Upper lobe of left lung (tissue), 6 donors: Measurements from ENCODE around the gene SP3. TPM values are rescaled to one million over a fixed set of nuclear protein-coding genes. Genes with fewer than 3 reads are reported as not detected.

ENCODE experiments used
- ATAC-seq, 2 donors: fragments of 200-7000 bp; cut with Tn5 transposase; one replicate each; pipeline ENCODE4 v1.9.1; 2022; ENCODE audit warnings: mild to moderate bottlenecking in 2 of 2, moderate library complexity in 2 of 2; ENCODE audit not compliant: low FRiP score in 2 of 2
- DNase-seq, 2 donors: peaks; one replicate each; pipeline ENCODE4 v3.0.0-alpha.2; 2019 to 2020
- H3K27ac ChIP-seq, 4 donors: fragments of 200-600 bp; sonication (generic); one replicate each; pipeline ENCODE4 v1.5.1; 2016 to 2019
- H3K27me3 ChIP-seq, 4 donors: fragments of 200-600 bp; sonication (generic); one replicate each; pipeline ENCODE4 v1.5.1; 2017 to 2019
- H3K36me3 ChIP-seq, 4 donors: fragments of 200-600 bp; sonication (generic); one replicate each; pipeline ENCODE4 v1.5.1; 2016 to 2019
- H3K4me1 ChIP-seq, 4 donors: fragments of 200-600 bp; sonication (generic); one replicate each; pipeline ENCODE4 v1.5.1; 2018 to 2019
- H3K4me3 ChIP-seq, 4 donors: fragments of 200-600 bp; sonication (generic); one replicate each; pipeline ENCODE4 v1.5.1; 2017 to 2019; ENCODE audit warnings: mild to moderate bottlenecking in 2 of 4, moderate library complexity in 1 of 4
- H3K9me3 ChIP-seq, 4 donors: fragments of 200-600 bp; sonication (generic); one replicate each; pipeline ENCODE4 v1.5.1; 2018 to 2019
- CTCF ChIP-seq, 6 experiments: fragments of 450-650 bp in 4 of 6; fragments of 200-600 bp in 2 of 6; sonication (generic) in 2 of 6; IDR thresholded peaks; one replicate each; pipeline ENCODE4 v1.5.1; 2016 to 2019; ENCODE audit warnings: antibody characterized with exemption in 6 of 6
- EP300 ChIP-seq, 4 donors: sonication (generic); formaldehyde crosslinking; IDR thresholded peaks; one replicate each; pipeline ENCODE4 v1.5.1; 2017; ENCODE audit warnings: antibody characterized with exemption in 4 of 4, control low read depth in 2 of 4
- POLR2A ChIP-seq, 4 donors: fragments of 450-650 bp; IDR thresholded peaks; one replicate each; pipeline ENCODE4 v1.5.1; 2016 to 2017; ENCODE audit warnings: antibody characterized with exemption in 4 of 4, mild to moderate bottlenecking in 2 of 4
- POLR2AphosphoS5 ChIP-seq, 2 donors: sonication (generic); formaldehyde crosslinking; IDR thresholded peaks; one replicate each; pipeline ENCODE4 v1.5.1; 2017; ENCODE audit warnings: antibody characterized with exemption in 2 of 2
- WGBS, 2 donors: methylation state at CpG; one replicate each; pipeline ENCODE4 v1.1.5; 2017 to 2018; 5-methylcytosine and 5-hydroxymethylcytosine counted together
- total RNA-seq, 6 donors: library from RNA; depleted of rRNA in 4 of 6; stranded (reverse); fragments of >200 nt in 4 of 6; gene quantifications; one replicate each; pipeline versions ENCODE4 v1.1.0 to v1.2.1, GENCODE V29; 2016 to 2021
- donor health status: DM: no; HTN: no; CAD: no; lungs with moderate emphysema.
- donor health status: DM: no; HTN: yes; CAD: no; lungs with severe emphysema.

The SP3 gene
- total RNA-seq, 6 donors from 2014 or later, result 37.0 to 139 (median 77.0) TPM

GRCh38 chr2:174002679-174003078 lies 37.5 kb upstream of the SP3 start:
- ATAC-seq, result no peak
- 95 to 99% methylated on average over 5 of the region's 5 CpGs for WGBS, 2 donors
- Histone ChIP-seq H3K4me3 (no peak overlapping the region), H3K9me3 (no peaks in the 10 kb centered on the region), H3K36me3 (no peaks in the 10 kb centered on the region), H3K4me1 (peaks cover 9 to 16% (median 16%) of the 10 kb centered on the region in 4 donors), H3K27ac (no peak overlapping the region), H3K27me3 (no peaks in the 10 kb centered on the region)
- TF ChIP-seq CTCF (IDR thresholded peaks at IDR 0.05), result no peak
- TF ChIP-seq POLR2A (IDR thresholded peaks at IDR 0.05), result no peak
- no peak for TF ChIP-seq EP300 (IDR thresholded peaks at IDR 0.05)
- no peak for TF ChIP-seq POLR2AphosphoS5 (IDR thresholded peaks at IDR 0.05)
- DNase-seq, result no peak

GRCh38 chr2:174001107-174001506 lies 35.9 kb upstream of the SP3 start:
- no peaks in the 10 kb centered on the region for H3K9me3 ChIP-seq
- no peaks in the 10 kb centered on the region for H3K36me3 ChIP-seq
- H3K27me3 ChIP-seq, result no peaks in the 10 kb centered on the region
- 34 to 42% methylated on average over 2 of the region's 2 CpGs for WGBS, 2 donors
- no peak for DNase-seq
- no peak overlapping the region for H3K27ac ChIP-seq
- TF ChIP-seq POLR2A (IDR thresholded peaks at IDR 0.05) (no peak), CTCF (IDR thresholded peaks at IDR 0.05) (no peak)
- no peak overlapping the region for H3K4me3 ChIP-seq
- no peak for ATAC-seq
- H3K4me1 ChIP-seq, result peaks cover 16 to 24% (median 18%) of the 10 kb centered on the region in 4 donors

GRCh38 chr2:173999724-174000123 lies 34.6 kb upstream of the SP3 start:
- Histone ChIP-seq H3K36me3 (no peaks in the 10 kb centered on the region), H3K27me3 (no peaks in the 10 kb centered on the region), H3K9me3 (no peaks in the 10 kb centered on the region), H3K4me1 (peaks cover 16 to 24% (median 18%) of the 10 kb centered on the region in 4 donors), H3K4me3 (no peak overlapping the region), H3K27ac (no peak overlapping the region)
- no peak for DNase-seq
- 76 to 83% methylated on average over 2 of the region's 2 CpGs for WGBS, 2 donors
- no peak for ATAC-seq
- TF ChIP-seq CTCF (IDR thresholded peaks at IDR 0.05) (no peak), POLR2AphosphoS5 (IDR thresholded peaks at IDR 0.05) (no peak), EP300 (IDR thresholded peaks at IDR 0.05) (no peak), POLR2A (IDR thresholded peaks at IDR 0.05) (no peak)

GRCh38 chr2:173999272-173999671 lies 34.1 kb upstream of the SP3 start:
- TF ChIP-seq CTCF (IDR thresholded peaks at IDR 0.05) (no peak), POLR2AphosphoS5 (IDR thresholded peaks at IDR 0.05) (no peak), POLR2A (IDR thresholded peaks at IDR 0.05) (no peak), EP300 (IDR thresholded peaks at IDR 0.05) (no peak)
- Histone ChIP-seq H3K4me3 (no peak overlapping the region), H3K4me1 (peaks cover 16 to 24% (median 18%) of the 10 kb centered on the region in 4 donors), H3K9me3 (no peaks in the 10 kb centered on the region), H3K27ac (no peak overlapping the region), H3K36me3 (no peaks in the 10 kb centered on the region), H3K27me3 (no peaks in the 10 kb centered on the region)
- no peak for DNase-seq
- ATAC-seq, result peak in 1 of 2 donors; percentile 59
- 81 to 96% methylated on average over 5 to 6 of the region's 6 CpGs for WGBS, 2 donors

GRCh38 chr2:173998386-173998785 lies 33.2 kb upstream of the SP3 start:
- ATAC-seq (peak in 1 of 2 donors; percentile 50), DNase-seq (peak in 1 of 2 donors; percentile 56)
- H3K4me1 ChIP-seq, result peaks cover 16 to 24% (median 18%) of the 10 kb centered on the region in 4 donors
- TF ChIP-seq CTCF (IDR thresholded peaks at IDR 0.05) (no peak), EP300 (IDR thresholded peaks at IDR 0.05) (no peak), POLR2A (IDR thresholded peaks at IDR 0.05) (peak in 1 of 4 donors; percentile 37), POLR2AphosphoS5 (IDR thresholded peaks at IDR 0.05) (no peak)
- H3K36me3 ChIP-seq, result no peaks in the 10 kb centered on the region
- 38 to 59% methylated on average over 7 of the region's 7 CpGs for WGBS, 2 donors
- H3K9me3 ChIP-seq, result no peaks in the 10 kb centered on the region
- peak overlapping the region in 1 of 4 donors; percentile 3 for H3K4me3 ChIP-seq
- H3K27me3 ChIP-seq, result no peaks in the 10 kb centered on the region
- peak overlapping the region; percentile 19 to 75 (median 60) for H3K27ac ChIP-seq
